CD4-positive, alpha-beta T cell treated with Interleukin-15 for 1 hour (primary cell): ENCODE results near the gene CCT6A.
A peak's percentile ranks its signal among the peaks of the same experiment; 100 is the strongest.
"Not testable (repeated sequence)": the region's sequence is repeated elsewhere in the genome, so short reads cannot be mapped to it uniquely, and the experiment has no call there.

Experiments
- DNase-seq: peaks from one replicate; pipeline ENCODE4 v3.0.0-alpha.2; 2020

CCT6A gene

GRCh38 chr7:56104138-56104537 is 52.6 kb downstream of the CCT6A start:
- DNase-seq: not testable (repeated sequence)

GRCh38 chr7:56105508-56105907 is 53.9 kb downstream of the CCT6A start:
- DNase-seq: peak; percentile 35

GRCh38 chr7:56106108-56107073 is 54.8 kb downstream of the CCT6A start, which contains the start of gene CHCHD2:
Gene CHCHD2, minus strand, starts transcription at chr7:56106476. Its CDS starts 63 bp downstream, at chr7:56106413.
- DNase-seq: peak; percentile 97

GRCh38 chr7:56107954-56108258 is 56.3 kb downstream of the CCT6A start:
- DNase-seq: no peak

- no peak for DNase-seq
Observed at GRCh38 chr7:56110611-56111010, 59.0 kb downstream of the CCT6A start.

- not testable (repeated sequence) for DNase-seq
Observed at GRCh38 chr7:56112244-56112643, 60.7 kb downstream of the CCT6A start.
